K562 (cell line): ENCODE measurements around the gene SYNPO. TPM values are rescaled to one million over a fixed set of nuclear protein-coding genes. Genes with fewer than 3 reads are reported as not detected.

Source experiments
- BHLHE40 ChIP-seq: IDR thresholded peaks from 2 replicates; pipeline ENCODE4 v1.6.1; 2011; ENCODE audit warnings: low read length, improper control_type of control experiment
- CBFA2T2 ChIP-seq: fragments of 450-650 bp; conservative IDR thresholded peaks from 2 replicates; pipeline ENCODE4 v1.6.1; 2017; ENCODE audit warnings: mild to moderate bottlenecking
- CXXC5 ChIP-seq: fragments of 250-450 bp; sonication (Bioruptor Pico); IDR thresholded peaks from 2 replicates; pipeline ENCODE4 v1.8.0; 2022; ENCODE audit warnings: inconsistent platforms, mild to moderate bottlenecking, moderate library complexity
- FOSL1 ChIP-seq: fragments of 200-800 bp; sonication (Bioruptor generic); conservative IDR thresholded peaks from 2 replicates; pipeline ENCODE4 v1.6.1; 2016; ENCODE audit warnings: missing genetic modification characterization, missing compliant biosample characterization
- GABPB1 ChIP-seq: sonication (generic); formaldehyde crosslinking; IDR thresholded peaks from 2 replicates; pipeline ENCODE4 v1.8.0; 2022; ENCODE audit warnings: mild to moderate bottlenecking, missing genetic modification reagents
- HEY1 ChIP-seq: fragments of 250-450 bp; sonication (Bioruptor Pico); IDR thresholded peaks from 2 replicates; pipeline ENCODE4 v1.5.0; 2020; ENCODE audit warnings: mild to moderate bottlenecking, moderate library complexity, borderline replicate concordance
- JUN ChIP-seq, 2 experiments: sonication (generic) in 1 of 2; formaldehyde crosslinking in 1 of 2; IDR thresholded peaks; 2 replicates each; pipeline versions ENCODE4 v1.6.1 to v1.8.0; 2012 to 2022; ENCODE audit warnings: borderline replicate concordance in 2 of 2, mild to moderate bottlenecking in 2 of 2, improper control_type of control experiment in 1 of 2, low read depth in 1 of 2, low read length in 1 of 2, missing genetic modification reagents in 1 of 2
- KDM1A ChIP-seq, 2 experiments: fragments of 450-650 bp; IDR thresholded peaks; 2 replicates each; pipeline ENCODE4 v1.6.1; 2016; ENCODE audit warnings: mild to moderate bottlenecking in 2 of 2
- KLF16 ChIP-seq: IDR thresholded peaks from 2 replicates; pipeline ENCODE4 v1.6.1; 2016; ENCODE audit warnings: antibody characterized with exemption
- MAFF ChIP-seq: IDR thresholded peaks from 2 replicates; pipeline ENCODE4 v1.6.1; 2012; ENCODE audit warnings: low read length, improper control_type of control experiment
- PKNOX1 ChIP-seq: fragments of 450-650 bp; IDR thresholded peaks from 2 replicates; pipeline ENCODE4 v1.6.1; 2016
- RCOR1 ChIP-seq, 2 experiments: IDR thresholded peaks; 2 replicates each; pipeline ENCODE4 v1.6.1; 2012; ENCODE audit warnings: low read depth in 2 of 2, low read length in 2 of 2, borderline replicate concordance in 1 of 2, improper control_type of control experiment in 1 of 2
- TAL1 ChIP-seq: fragments of 450-650 bp; IDR thresholded peaks from 2 replicates; pipeline ENCODE4 v1.6.1; 2016; ENCODE audit warnings: mild to moderate bottlenecking
- TEAD4 ChIP-seq, 2 experiments: sonication (generic) in 1 of 2; formaldehyde crosslinking in 1 of 2; IDR thresholded peaks; 2 replicates each; pipeline versions ENCODE4 v1.6.1 to v1.8.0; 2012 to 2022; ENCODE audit warnings: borderline replicate concordance in 1 of 2, inconsistent platforms in 1 of 2, low read length in 1 of 2, mild to moderate bottlenecking in 1 of 2, missing genetic modification reagents in 1 of 2
- TGIF2 ChIP-seq: sonication (generic); formaldehyde crosslinking; IDR thresholded peaks from 2 replicates; pipeline ENCODE4 v1.8.1; 2022; ENCODE audit warnings: mild to moderate bottlenecking, missing genetic modification reagents, moderate library complexity
- ZNF146 ChIP-seq: IDR thresholded peaks from one replicate; pipeline ENCODE4 v1.6.1; 2018; ENCODE audit warnings: missing compliant biosample characterization; ENCODE audit not compliant: unreplicated experiment
- ZNF184 ChIP-seq: sonication (generic); formaldehyde crosslinking; IDR thresholded peaks from 2 replicates; pipeline ENCODE4 v1.5.0; 2020; ENCODE audit warnings: missing genetic modification reagents
- ZNF282 ChIP-seq: sonication (generic); formaldehyde crosslinking; IDR thresholded peaks from 2 replicates; pipeline ENCODE4 v1.8.1; 2023; ENCODE audit warnings: missing genetic modification reagents
- polyA plus RNA-seq, 8 experiments: library from polyadenylated mRNA; depleted of rRNA in 4 of 8; stranded (reverse) in 5 of 8; unstranded in 3 of 8; fragments of >200 nt; fragmentation: Nextera tagmentation in 2 of 8; fragmentation: Illumina TruSeq in 1 of 8; extraction: Ambion mirVana in 2 of 8; extraction: Trizol in 1 of 8; gene quantifications; 2 replicates each; pipeline versions ENCODE4 v1.2.1 to v1.2.3, GENCODE V29; 2011 to 2014; ENCODE audit warnings: inconsistent platforms in 1 of 8, missing spikeins in 1 of 8
- total RNA-seq, 7 experiments: library from RNA; depleted of rRNA in 6 of 7; stranded (reverse); fragments of >200 nt in 6 of 7; fragmentation: Illumina TruSeq in 2 of 7; extraction: Trizol in 2 of 7; gene quantifications; 2 replicates each; pipeline versions ENCODE4 v1.2.1 to v1.2.3, GENCODE V29; 2011 to 2021; ENCODE audit warnings: low replicate concordance in 1 of 7
- TF ChIP-seq, protein P1 (sequence below): fragments of 250-450 bp; sonication (Bioruptor Pico); IDR thresholded peaks from 2 replicates; pipeline ENCODE4 v1.8.0; 2021; ENCODE audit warnings: mild to moderate bottlenecking, moderate library complexity
- TF ChIP-seq, protein P2 (sequence below): fragments of 200-800 bp; sonication (Bioruptor generic); IDR thresholded peaks from 2 replicates; pipeline ENCODE4 v1.6.1; 2017; ENCODE audit warnings: missing genetic modification characterization, missing compliant biosample characterization
- TF ChIP-seq, protein P3 (sequence below): IDR thresholded peaks from 2 replicates; pipeline ENCODE4 v1.6.1; 2012; ENCODE audit warnings: low read depth, low read length, improper control_type of control experiment, borderline replicate concordance
- TF ChIP-seq, protein P4 (sequence below): fragments of 250-450 bp; sonication (Bioruptor Pico); IDR thresholded peaks from 2 replicates; pipeline ENCODE4 v1.9.0; 2021; ENCODE audit warnings: mild to moderate bottlenecking

SYNPO gene
- total and polyA plus RNA-seq, 9 of the 15 experiments (the other 6 are each of a cell fraction or from before 2014, with no cell fraction given), result 0.01 to 0.31 (median 0.03) TPM; not detected in 4

DNA sequence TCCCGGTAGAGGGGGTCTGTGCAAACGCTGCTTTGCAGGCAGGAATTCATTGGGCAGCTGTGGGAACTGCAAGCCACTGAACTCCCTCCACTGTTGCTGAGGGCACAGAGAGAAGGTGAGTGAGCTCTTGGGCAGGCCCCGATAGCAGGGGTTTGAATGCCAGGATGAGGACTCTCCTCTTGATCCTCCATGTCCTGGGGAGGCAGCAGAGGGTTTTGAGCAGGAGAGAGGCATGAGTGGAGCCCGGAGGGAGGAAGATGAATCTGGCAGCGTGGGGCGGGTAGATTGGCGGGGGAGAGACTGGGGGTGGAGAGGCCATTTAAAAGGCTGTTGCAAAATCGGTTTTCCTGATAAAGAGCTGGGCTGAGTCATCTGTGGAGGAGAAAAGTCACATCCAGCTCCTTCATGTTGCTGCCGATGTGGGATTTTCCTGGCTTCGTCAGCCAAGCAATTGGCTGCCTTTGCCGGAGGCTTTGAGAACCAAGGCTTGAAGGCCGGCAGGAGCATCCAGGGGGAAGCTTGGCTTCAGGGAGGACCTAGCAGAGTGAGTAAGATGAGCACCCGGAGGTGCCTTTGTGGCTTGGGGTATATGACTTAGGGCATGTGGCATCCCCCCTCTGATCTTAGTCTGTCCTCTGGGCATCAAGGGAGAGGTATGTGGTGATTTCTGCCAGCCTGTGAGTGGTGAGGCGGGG, at the start of gene SYNPO (continued):
- TF ChIP-seq FOSL1 (tag), result peak; percentile 94
- TF ChIP-seq, protein P1, sequence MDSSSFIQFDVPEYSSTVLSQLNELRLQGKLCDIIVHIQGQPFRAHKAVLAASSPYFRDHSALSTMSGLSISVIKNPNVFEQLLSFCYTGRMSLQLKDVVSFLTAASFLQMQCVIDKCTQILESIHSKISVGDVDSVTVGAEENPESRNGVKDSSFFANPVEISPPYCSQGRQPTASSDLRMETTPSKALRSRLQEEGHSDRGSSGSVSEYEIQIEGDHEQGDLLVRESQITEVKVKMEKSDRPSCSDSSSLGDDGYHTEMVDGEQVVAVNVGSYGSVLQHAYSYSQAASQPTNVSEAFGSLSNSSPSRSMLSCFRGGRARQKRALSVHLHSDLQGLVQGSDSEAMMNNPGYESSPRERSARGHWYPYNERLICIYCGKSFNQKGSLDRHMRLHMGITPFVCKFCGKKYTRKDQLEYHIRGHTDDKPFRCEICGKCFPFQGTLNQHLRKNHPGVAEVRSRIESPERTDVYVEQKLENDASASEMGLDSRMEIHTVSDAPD (CRISPR knock-in tag), result no peak
- TF ChIP-seq MAFF, result peak; percentile 27; the same call in 1 of the 2 replicates
- TF ChIP-seq CBFA2T2, result peak; percentile 51
- peak; percentile 57; the same call in 1 of the 2 replicates for TF ChIP-seq TEAD4 (IDR thresholded peaks at IDR 0.05; ENCODE audit: low read length)
- no peak for TF ChIP-seq TEAD4 (CRISPR knock-in tag; IDR thresholded peaks at IDR 0.05; ENCODE audit: borderline replicate concordance)
- no peak for TF ChIP-seq HEY1 (CRISPR knock-in tag)
- TF ChIP-seq, protein P2, sequence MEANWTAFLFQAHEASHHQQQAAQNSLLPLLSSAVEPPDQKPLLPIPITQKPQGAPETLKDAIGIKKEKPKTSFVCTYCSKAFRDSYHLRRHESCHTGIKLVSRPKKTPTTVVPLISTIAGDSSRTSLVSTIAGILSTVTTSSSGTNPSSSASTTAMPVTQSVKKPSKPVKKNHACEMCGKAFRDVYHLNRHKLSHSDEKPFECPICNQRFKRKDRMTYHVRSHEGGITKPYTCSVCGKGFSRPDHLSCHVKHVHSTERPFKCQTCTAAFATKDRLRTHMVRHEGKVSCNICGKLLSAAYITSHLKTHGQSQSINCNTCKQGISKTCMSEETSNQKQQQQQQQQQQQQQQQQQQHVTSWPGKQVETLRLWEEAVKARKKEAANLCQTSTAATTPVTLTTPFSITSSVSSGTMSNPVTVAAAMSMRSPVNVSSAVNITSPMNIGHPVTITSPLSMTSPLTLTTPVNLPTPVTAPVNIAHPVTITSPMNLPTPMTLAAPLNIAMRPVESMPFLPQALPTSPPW (CRISPR knock-in tag), result peak; percentile 82; the same call in 1 of the 2 replicates
- peak; percentile 93 to 94 for TF ChIP-seq KDM1A (IDR thresholded peaks at IDR 0.05)
- TF ChIP-seq TAL1, result peak; percentile 11; the same call in 1 of the 2 replicates
- TF ChIP-seq ZNF146 (CRISPR knock-in tag), result no peak
- no peak for TF ChIP-seq ZNF184
- 0 out of 2 replicates have a peak, but pooled peaks have one; percentile 23 for TF ChIP-seq BHLHE40
- TF ChIP-seq PKNOX1, result peak; percentile 71
- TF ChIP-seq ZNF282, result no peak
- TF ChIP-seq GABPB1, result no peak
- peak; percentile 86 for TF ChIP-seq JUN (IDR thresholded peaks at IDR 0.05; ENCODE audit: borderline replicate concordance, low read depth, low read length)
- no peak for TF ChIP-seq JUN (CRISPR knock-in tag; IDR thresholded peaks at IDR 0.05; ENCODE audit: borderline replicate concordance)
- no peak for TF ChIP-seq TGIF2 (CRISPR knock-in tag)
- TF ChIP-seq RCOR1 (IDR thresholded peaks at IDR 0.05; ENCODE audit: borderline replicate concordance in 1 of 2, low read depth in 2 of 2, low read length in 2 of 2), result peak in 1 of 2 experiments; percentile 97; a peak in 2 of 4 replicates
- TF ChIP-seq, protein P3, sequence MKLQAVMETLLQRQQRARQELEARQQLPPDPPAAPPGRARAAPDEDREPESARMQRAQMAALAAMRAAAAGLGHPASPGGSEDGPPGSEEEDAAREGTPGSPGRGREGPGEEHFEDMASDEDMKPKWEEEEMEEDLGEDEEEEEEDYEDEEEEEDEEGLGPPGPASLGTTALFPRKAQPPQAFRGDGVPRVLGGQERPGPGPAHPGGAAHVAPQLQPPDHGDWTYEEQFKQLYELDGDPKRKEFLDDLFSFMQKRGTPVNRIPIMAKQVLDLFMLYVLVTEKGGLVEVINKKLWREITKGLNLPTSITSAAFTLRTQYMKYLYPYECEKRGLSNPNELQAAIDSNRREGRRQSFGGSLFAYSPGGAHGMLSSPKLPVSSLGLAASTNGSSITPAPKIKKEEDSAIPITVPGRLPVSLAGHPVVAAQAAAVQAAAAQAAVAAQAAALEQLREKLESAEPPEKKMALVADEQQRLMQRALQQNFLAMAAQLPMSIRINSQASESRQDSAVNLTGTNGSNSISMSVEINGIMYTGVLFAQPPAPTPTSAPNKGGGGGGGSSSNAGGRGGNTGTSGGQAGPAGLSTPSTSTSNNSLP, result 0 out of 2 replicates have a peak, but pooled peaks have one; percentile 18
- 0 out of 2 replicates have a peak, but pooled peaks have one; percentile 23 for TF ChIP-seq CXXC5 (CRISPR knock-in tag)
- TF ChIP-seq KLF16, result peak; percentile 59; the same call in 1 of the 2 replicates
- TF ChIP-seq, protein P4, sequence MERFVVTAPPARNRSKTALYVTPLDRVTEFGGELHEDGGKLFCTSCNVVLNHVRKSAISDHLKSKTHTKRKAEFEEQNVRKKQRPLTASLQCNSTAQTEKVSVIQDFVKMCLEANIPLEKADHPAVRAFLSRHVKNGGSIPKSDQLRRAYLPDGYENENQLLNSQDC (CRISPR knock-in tag), result no peak
